ENCODE measurements around the gene PCDH8. TPM values are rescaled to one million over a fixed set of nuclear protein-coding genes. Genes with fewer than 3 reads are reported as not detected.

Gene PCDH8
- total and polyA plus RNA-seq, 2 experiments from 2014 or later: 0.36 to 1.7 TPM

GRCh38 chr13:52842441-52842840 lies 6.0 kb downstream of the PCDH8 start:
- H3K27me3 Mint-ChIP-seq (ENCODE audit: insufficient read depth, low read depth, poor library complexity): peaks cover 28% of the 10 kb centered on the region

GRCh38 chr13:52840066-52840465 lies 8.4 kb downstream of the PCDH8 start:
- H3K36me3 Mint-ChIP-seq (ENCODE audit: low read depth): peaks cover 7% of the 10 kb centered on the region
- Histone ChIP-seq H4K20me1 (replicated peaks; ENCODE audit: insufficient read depth) (0 out of 2 replicates have a peak, but pooled peaks cover 4% of the 10 kb centered on the region), H3K79me2 (replicated peaks; ENCODE audit: insufficient read depth) (no peaks in the 10 kb centered on the region), H3F3A (replicated peaks; ENCODE audit: low read depth) (peaks cover 3% of the 10 kb centered on the region), H3K4me3 (no peak overlapping the region), H3K9me2 (ENCODE audit: insufficient read depth) (no peaks in the 10 kb centered on the region), H3K4me2 (no peak overlapping the region), H3K27ac (ENCODE audit: low read depth) (no peak overlapping the region), H3K27me3 (ENCODE audit: insufficient read depth) (peaks cover 16% of the 10 kb centered on the region), H3K4me1 (ENCODE audit: insufficient read depth) (peaks cover 6% of the 10 kb centered on the region), H3K36me3 (ENCODE audit: insufficient read depth) (no peaks in the 10 kb centered on the region), H2AFZ (no peak overlapping the region)
- peaks cover 15% of the 10 kb centered on the region for H3K4me1 Mint-ChIP-seq
- H3K4me3 Mint-ChIP-seq: no peak overlapping the region
- DNase-seq (ENCODE audit: low spot score) (no peak), ATAC-seq (no peak)
- peaks cover 15% of the 10 kb centered on the region for H3K27me3 Mint-ChIP-seq (ENCODE audit: insufficient read depth, low read depth, poor library complexity)
- peaks cover 6% of the 10 kb centered on the region; the same call in 2 of the 3 replicates for H3K9me3 Mint-ChIP-seq
- H3K27ac Mint-ChIP-seq: no peak overlapping the region
- TF ChIP-seq CTCF (conservative IDR thresholded peaks at IDR 0.05; ENCODE audit: low read depth in 2 of 2): no peak
- no peak for TF ChIP-seq EZH2 (IDR thresholded peaks at IDR 0.05; ENCODE audit: low read depth, unreplicated experiment)
- TF ChIP-seq STAT1 (IDR thresholded peaks at IDR 0.05; ENCODE audit: unreplicated experiment): no peak
- TF ChIP-seq ZNF331 (CRISPR knock-in tag; IDR thresholded peaks at IDR 0.05; ENCODE audit: low read depth): no peak
- no peak for TF ChIP-seq NANOG (IDR thresholded peaks at IDR 0.05; ENCODE audit: borderline replicate concordance)
- TF ChIP-seq JUNB (IDR thresholded peaks at IDR 0.05; ENCODE audit: unreplicated experiment): no peak
- TF ChIP-seq EZH2phosphoT487 (IDR thresholded peaks at IDR 0.05; ENCODE audit: unreplicated experiment): no peak
- no peak for TF ChIP-seq ZNF114 (CRISPR knock-in tag; IDR thresholded peaks at IDR 0.05)
- no peak for TF ChIP-seq POLR2AphosphoS5 (IDR thresholded peaks at IDR 0.05; ENCODE audit: low read depth)
- no peak for TF ChIP-seq CREB1 (CRISPR knock-in tag; IDR thresholded peaks at IDR 0.05; ENCODE audit: low read depth)
- no peak for TF ChIP-seq ETS1 (IDR thresholded peaks at IDR 0.05)
- TF ChIP-seq ZNF462 (CRISPR knock-in tag; IDR thresholded peaks at IDR 0.05): no peak

More at GRCh38 chr13:52842441-52842840, 6.0 kb downstream of the PCDH8 start:
- DNase-seq (ENCODE audit: low spot score): no peak
- Histone ChIP-seq H3K27me3 (ENCODE audit: insufficient read depth) (peaks cover 40% of the 10 kb centered on the region), H3K9me2 (ENCODE audit: insufficient read depth) (no peaks in the 10 kb centered on the region), H3F3A (replicated peaks; ENCODE audit: low read depth) (peaks cover 7% of the 10 kb centered on the region), H3K36me3 (ENCODE audit: insufficient read depth) (no peaks in the 10 kb centered on the region), H4K20me1 (replicated peaks; ENCODE audit: insufficient read depth) (0 out of 2 replicates have a peak, but pooled peaks cover 4% of the 10 kb centered on the region), H3K79me2 (replicated peaks; ENCODE audit: insufficient read depth) (no peaks in the 10 kb centered on the region), H3K4me1 (ENCODE audit: insufficient read depth) (peaks cover 8% of the 10 kb centered on the region), H3K4me2 (no peak overlapping the region), H3K27ac (ENCODE audit: low read depth) (no peak overlapping the region), H3K4me3 (no peak overlapping the region), H2AFZ (no peak overlapping the region)
- no peak overlapping the region for H3K4me3 Mint-ChIP-seq
- no peak overlapping the region for H3K27ac Mint-ChIP-seq
- TF ChIP-seq STAT1 (IDR thresholded peaks at IDR 0.05; ENCODE audit: unreplicated experiment): no peak
- no peak for TF ChIP-seq POLR2AphosphoS5 (IDR thresholded peaks at IDR 0.05; ENCODE audit: low read depth)
- peaks cover 9% of the 10 kb centered on the region; the same call in 2 of the 3 replicates for H3K9me3 Mint-ChIP-seq
- H3K36me3 Mint-ChIP-seq (ENCODE audit: low read depth): peaks cover 11% of the 10 kb centered on the region
- ATAC-seq: no peak
- H3K4me1 Mint-ChIP-seq: peaks cover 16% of the 10 kb centered on the region
